CD1c-positive myeloid dendritic cell (primary cell): ENCODE measurements around the gene SIRT6.
"Not testable (repeated sequence)": the region's sequence is repeated elsewhere in the genome, so short reads cannot be mapped to it uniquely, and the experiment has no call there.

Source experiments
- DNase-seq: peaks from one replicate; pipeline ENCODE4 v3.0.0-alpha.2; 2016; ENCODE audit errors: extremely low spot score

The SIRT6 gene

GRCh38 chr19:4199699-4200293, 17.4 kb upstream of the SIRT6 start:
- no peak for DNase-seq

- DNase-seq, result no peak
Observed at GRCh38 chr19:4198467-4199126, 16.2 kb upstream of the SIRT6 start.

GRCh38 chr19:4197625-4198466, 15.5 kb upstream of the SIRT6 start:
- no peak for DNase-seq

- no peak for DNase-seq
Observed at GRCh38 chr19:4197228-4197624, 14.9 kb upstream of the SIRT6 start.

GRCh38 chr19:4196587-4197148, 14.3 kb upstream of the SIRT6 start:
- DNase-seq, result no peak

- no peak for DNase-seq
Observed at GRCh38 chr19:4196009-4196408, 13.6 kb upstream of the SIRT6 start.

- DNase-seq, result no peak
Observed at GRCh38 chr19:4194353-4194752, 12.0 kb upstream of the SIRT6 start.

GRCh38 chr19:4192537-4192936, 10.2 kb upstream of the SIRT6 start:
- DNase-seq, result not testable (repeated sequence)

- DNase-seq, result no peak
Observed at GRCh38 chr19:4189641-4190040, 7.3 kb upstream of the SIRT6 start.

- no peak for DNase-seq
Observed at GRCh38 chr19:4187313-4188122, 5.2 kb upstream of the SIRT6 start.

GRCh38 chr19:4186087-4186993, 4.0 kb upstream of the SIRT6 start:
- peak; percentile 81 for DNase-seq

- no peak for DNase-seq
Observed at GRCh38 chr19:4185413-4186086, 3.2 kb upstream of the SIRT6 start.

GRCh38 chr19:4184718-4185352, 2.5 kb upstream of the SIRT6 start:
- DNase-seq, result no peak

- peak; percentile 78 for DNase-seq
Observed at GRCh38 chr19:4183967-4184717, 1.8 kb upstream of the SIRT6 start.

- DNase-seq, result peak; percentile 25
Observed at GRCh38 chr19:4181053-4181508, 1.3 kb downstream of the SIRT6 start.

- DNase-seq, result no peak
Observed at GRCh38 chr19:4178990-4179389, 3.4 kb downstream of the SIRT6 start.

GRCh38 chr19:4177146-4177545, 5.2 kb downstream of the SIRT6 start:
- DNase-seq, result no peak

GRCh38 chr19:4175669-4175931, 6.8 kb downstream of the SIRT6 start:
- DNase-seq, result no peak
